Measurements from ENCODE around the gene BMERB1.

DNA sequence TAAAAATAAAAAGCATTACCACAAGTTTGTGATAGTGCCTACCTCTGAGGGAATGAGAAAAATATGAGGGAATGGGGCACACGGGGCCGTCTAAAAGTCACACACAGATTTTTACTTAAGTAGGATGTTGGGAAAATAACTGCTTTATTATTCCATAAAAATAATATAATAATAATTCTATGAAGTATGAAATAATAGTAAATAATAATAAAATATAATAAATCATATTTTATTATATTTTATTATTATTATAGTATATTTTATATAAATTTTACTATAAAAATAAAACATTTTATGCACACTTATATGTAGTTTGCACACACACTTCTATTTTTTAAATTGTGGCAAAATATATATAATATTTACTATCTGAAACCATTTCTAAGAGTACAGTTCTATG is 92.3 kb downstream of the BMERB1 start:
- TF ChIP-seq KAT2B (IDR thresholded peaks at IDR 0.05; ENCODE audit: low read depth, low read length) (no peak), SNIP1 (IDR thresholded peaks at IDR 0.05; ENCODE audit: low read depth) (no peak)
- TF ChIP-seq, protein P1, sequence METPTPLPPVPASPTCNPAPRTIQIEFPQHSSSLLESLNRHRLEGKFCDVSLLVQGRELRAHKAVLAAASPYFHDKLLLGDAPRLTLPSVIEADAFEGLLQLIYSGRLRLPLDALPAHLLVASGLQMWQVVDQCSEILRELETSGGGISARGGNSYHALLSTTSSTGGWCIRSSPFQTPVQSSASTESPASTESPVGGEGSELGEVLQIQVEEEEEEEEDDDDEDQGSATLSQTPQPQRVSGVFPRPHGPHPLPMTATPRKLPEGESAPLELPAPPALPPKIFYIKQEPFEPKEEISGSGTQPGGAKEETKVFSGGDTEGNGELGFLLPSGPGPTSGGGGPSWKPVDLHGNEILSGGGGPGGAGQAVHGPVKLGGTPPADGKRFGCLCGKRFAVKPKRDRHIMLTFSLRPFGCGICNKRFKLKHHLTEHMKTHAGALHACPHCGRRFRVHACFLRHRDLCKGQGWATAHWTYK (CRISPR knock-in tag; IDR thresholded peaks at IDR 0.05), result no peak

All from K562 (cell line).